Head of caudate nucleus (tissue), 42 donors: ENCODE measurements around the gene L3MBTL1.
A peak's percentile ranks its signal among the peaks of the same experiment; 100 is the strongest.

ENCODE experiments used
- DNase-seq, 42 donors: peaks; one replicate each; pipeline versions ENCODE4 v3.0.0 to v3.0.0-alpha.2; 2020 to 2021; ENCODE audit warnings: mixed read lengths in 7 of 42
- intact Hi-C: fragments of 100-400 bp; cut with DNase I; formaldehyde crosslinking; loops from one replicate; pipeline ENCODE4 v1.15.0; 2022

L3MBTL1 gene

GRCh38 chr20:43531091-43531443 lies 23.6 kb downstream of the L3MBTL1 start:
- DNase-seq: peak in 1 of 42 donors; percentile 1
- intact Hi-C loops: no loop called here

- intact Hi-C loops: no loop called here
- peak in 2 of 42 donors; percentile 13 to 22 for DNase-seq
Measured at GRCh38 chr20:43532416-43533055, 25.0 kb downstream of the L3MBTL1 start.

GRCh38 chr20:43533060-43533459 lies 25.6 kb downstream of the L3MBTL1 start:
- intact Hi-C loops: no loop called here
- peak in 2 of 42 donors; percentile 9 to 25 for DNase-seq

- peak in 1 of 42 donors; percentile 19 for DNase-seq
- intact Hi-C loops: no loop called here
Measured at GRCh38 chr20:43534016-43534415, 26.5 kb downstream of the L3MBTL1 start.

GRCh38 chr20:43534791-43535350 lies 27.4 kb downstream of the L3MBTL1 start:
- intact Hi-C loops: no loop called here
- peak in 1 of 42 donors; percentile 3 for DNase-seq

GRCh38 chr20:43535370-43536004 lies 28.0 kb downstream of the L3MBTL1 start:
- intact Hi-C loops: no loop called here

GRCh38 chr20:43536041-43536816 lies 28.7 kb downstream of the L3MBTL1 start:
- intact Hi-C loops: no loop called here
- DNase-seq: peak in 1 of 42 donors; percentile 16

More at GRCh38 chr20:43535370-43536004, 28.0 kb downstream of the L3MBTL1 start:
- peak in 1 of 42 donors; percentile 13 for DNase-seq

- DNase-seq: peak in 1 of 42 donors; percentile 4
- intact Hi-C loops: no loop called here
Measured at GRCh38 chr20:43536817-43537440, 29.4 kb downstream of the L3MBTL1 start.

- peak in 41 of 42 donors; percentile 41 to 92 (median 79) for DNase-seq
- intact Hi-C loops: no loop called here
Measured at GRCh38 chr20:43537921-43538877, 30.7 kb downstream of the L3MBTL1 start.

- intact Hi-C loops: no loop called here
- peak in 3 of 42 donors; percentile 33 to 41 (median 39) for DNase-seq
Measured at GRCh38 chr20:43538878-43539700, 31.6 kb downstream of the L3MBTL1 start.

- intact Hi-C loops: no loop called here
- DNase-seq: peak in 2 of 42 donors; percentile 25 to 28
Measured at GRCh38 chr20:43539975-43540672, 32.6 kb downstream of the L3MBTL1 start.

- intact Hi-C loops: no loop called here
- DNase-seq: peak in 2 of 42 donors; percentile 23 to 24
Measured at GRCh38 chr20:43540673-43541060, 33.2 kb downstream of the L3MBTL1 start.

GRCh38 chr20:43541214-43541613 lies 33.7 kb downstream of the L3MBTL1 start:
- intact Hi-C loops: no loop called here

GRCh38 chr20:43542161-43542560 lies 34.7 kb downstream of the L3MBTL1 start:
- DNase-seq: peak in 2 of 42 donors; percentile 4 to 16
- intact Hi-C loops: no loop called here

More at GRCh38 chr20:43541214-43541613, 33.7 kb downstream of the L3MBTL1 start:
- DNase-seq: peak in 1 of 42 donors; percentile 15

- DNase-seq: no peak
- intact Hi-C loops: no loop called here
Measured at GRCh38 chr20:43542674-43543073, 35.2 kb downstream of the L3MBTL1 start.

GRCh38 chr20:43543138-43543537 lies 35.6 kb downstream of the L3MBTL1 start:
- intact Hi-C loops: no loop called here
- no peak for DNase-seq

- DNase-seq: peak in 2 of 42 donors; percentile 8 to 30
- intact Hi-C loops: no loop called here
Measured at GRCh38 chr20:43544501-43544900, 37.0 kb downstream of the L3MBTL1 start.
